Sciatic nerve (tissue), 2 donors: ENCODE measurements around the gene MYO1H. TPM values are rescaled to one million over a fixed set of nuclear protein-coding genes. Genes with fewer than 3 reads are reported as not detected.
"Not testable (repeated sequence)": the region's sequence is repeated elsewhere in the genome, so short reads cannot be mapped to it uniquely, and the experiment has no call there.

Source experiments
- ATAC-seq: fragments of 200-7000 bp; cut with Tn5 transposase; one replicate; pipeline ENCODE4 v1.9.1; 2020; ENCODE audit warnings: mild to moderate bottlenecking, moderate library complexity
- DNase-seq: peaks from one replicate; pipeline ENCODE4 v3.0.0-alpha.2; 2020; ENCODE audit warnings: low spot score
- intact Hi-C: fragments of 100-400 bp; cut with DNase I; formaldehyde crosslinking; loops from one replicate; pipeline ENCODE4 v1.14.2; 2022
- total RNA-seq: library from RNA; stranded (reverse); fragmentation: NEBNext Ultra II Directional; extraction: Animal tissue kit (Norgen Biotek cat#: 25700); gene quantifications from one replicate; pipeline ENCODE4 v1.2.1, GENCODE V29; 2021
- donor health status: DM: no; HTN: no; CAD: no.
- donor health status: DM: no; HTN: no; CAD: no.

Gene MYO1H
- total RNA-seq, 1 donor from 2014 or later, result not detected

GRCh38 chr12:109461846-109462756, 114.4 kb downstream of the MYO1H start:
- intact Hi-C loops, result no loop called here
- DNase-seq (peak; percentile 91), ATAC-seq (peak; percentile 96)

GRCh38 chr12:109462868-109463692, 115.4 kb downstream of the MYO1H start:
- peak; percentile 87 for ATAC-seq
- intact Hi-C loops, result no loop called here
- DNase-seq, result peak; percentile 83

GRCh38 chr12:109463756-109464155, 116.1 kb downstream of the MYO1H start:
- no peak for ATAC-seq
- no peak for DNase-seq
- intact Hi-C loops, result no loop called here

DNA sequence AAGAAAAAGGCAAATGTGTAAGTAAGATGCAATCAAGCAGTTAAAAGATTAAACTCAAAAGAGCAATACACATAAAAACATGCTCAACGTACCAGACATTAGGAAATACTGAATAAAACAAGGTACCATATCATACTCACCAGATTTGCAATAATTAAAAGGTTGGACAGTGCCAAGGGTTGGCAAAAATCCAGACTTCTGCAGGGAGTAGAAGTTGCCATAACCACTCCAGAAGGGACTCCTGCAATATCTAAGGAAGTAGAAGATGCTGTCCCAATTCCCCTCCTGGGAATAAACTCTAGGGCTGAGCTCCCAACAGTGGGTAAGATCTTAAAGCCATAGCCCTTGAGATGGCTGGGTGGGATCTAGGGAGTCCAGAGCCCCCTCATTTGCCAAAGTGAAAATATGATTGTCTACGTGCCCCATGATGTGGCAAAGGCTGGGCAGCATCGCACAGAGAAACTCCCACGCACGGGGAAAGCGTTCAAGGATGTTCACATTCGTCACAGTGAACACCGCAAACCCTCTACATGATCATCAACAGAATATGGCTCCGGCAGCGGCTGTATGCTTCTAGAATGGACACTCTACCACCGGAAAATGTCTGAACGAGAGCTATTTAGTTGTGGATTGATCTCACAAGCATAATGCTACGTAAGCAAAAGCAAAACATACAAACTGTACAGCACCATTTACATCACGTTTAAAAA, 117.1 kb downstream of the MYO1H start:
- DNase-seq, result no peak
- no peak for ATAC-seq
- intact Hi-C loops, result no loop called here

- intact Hi-C loops, result no loop called here
- DNase-seq (no peak), ATAC-seq (no peak)
These were observed 118.6 kb downstream of the MYO1H start for GRCh38 chr12:109466305-109466704.

DNA sequence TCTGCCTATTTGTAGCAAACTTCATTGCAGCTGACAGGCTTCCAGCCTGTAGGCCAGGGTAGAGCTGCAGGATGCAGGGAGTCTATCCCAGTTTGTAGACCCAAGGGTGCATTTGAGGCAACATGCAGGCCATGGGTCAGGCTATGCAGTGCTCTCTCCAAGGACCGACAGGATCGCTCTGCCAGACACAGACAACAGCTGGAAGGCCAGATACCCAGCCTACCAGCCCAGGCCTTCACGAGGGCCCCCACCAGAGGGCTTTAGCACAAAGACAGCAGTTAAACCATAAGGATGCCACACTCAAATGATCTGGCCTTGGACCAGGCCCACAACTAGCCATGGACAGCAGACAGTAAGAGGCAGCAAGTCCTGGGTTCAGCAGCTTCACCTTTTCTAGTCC, 119.1 kb downstream of the MYO1H start:
- ATAC-seq, result no peak
- no peak for DNase-seq
- intact Hi-C loops, result no loop called here

- no peak for ATAC-seq
- intact Hi-C loops, result no loop called here
- DNase-seq, result no peak
These were observed 120.4 kb downstream of the MYO1H start for GRCh38 chr12:109467978-109468676.

DNA sequence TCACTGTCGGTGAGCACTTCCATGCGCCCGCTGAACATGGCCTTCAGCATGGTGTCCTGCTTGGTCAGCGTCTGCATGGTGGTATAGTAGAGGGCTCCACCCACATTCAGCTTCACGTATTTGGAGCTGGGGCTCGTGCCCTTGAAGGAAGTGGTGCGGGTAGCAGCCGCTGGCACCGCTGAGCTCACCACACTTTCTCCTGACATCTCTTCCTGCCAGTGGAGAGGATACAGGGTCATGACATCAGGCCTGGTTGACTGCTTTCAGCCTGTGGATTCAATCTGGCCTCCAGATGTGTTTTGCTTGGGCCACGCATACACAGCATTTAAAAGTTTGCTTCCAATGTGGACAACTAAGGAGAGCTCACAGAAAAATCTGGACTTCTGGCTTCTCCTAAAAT, 121.8 kb downstream of the MYO1H start:
- peak; percentile 52 for ATAC-seq
- no peak for DNase-seq
- intact Hi-C loops, result no loop called here

- DNase-seq, result no peak
- intact Hi-C loops, result no loop called here
- ATAC-seq, result no peak
These were observed 125.3 kb downstream of the MYO1H start for GRCh38 chr12:109473006-109473405.

DNA sequence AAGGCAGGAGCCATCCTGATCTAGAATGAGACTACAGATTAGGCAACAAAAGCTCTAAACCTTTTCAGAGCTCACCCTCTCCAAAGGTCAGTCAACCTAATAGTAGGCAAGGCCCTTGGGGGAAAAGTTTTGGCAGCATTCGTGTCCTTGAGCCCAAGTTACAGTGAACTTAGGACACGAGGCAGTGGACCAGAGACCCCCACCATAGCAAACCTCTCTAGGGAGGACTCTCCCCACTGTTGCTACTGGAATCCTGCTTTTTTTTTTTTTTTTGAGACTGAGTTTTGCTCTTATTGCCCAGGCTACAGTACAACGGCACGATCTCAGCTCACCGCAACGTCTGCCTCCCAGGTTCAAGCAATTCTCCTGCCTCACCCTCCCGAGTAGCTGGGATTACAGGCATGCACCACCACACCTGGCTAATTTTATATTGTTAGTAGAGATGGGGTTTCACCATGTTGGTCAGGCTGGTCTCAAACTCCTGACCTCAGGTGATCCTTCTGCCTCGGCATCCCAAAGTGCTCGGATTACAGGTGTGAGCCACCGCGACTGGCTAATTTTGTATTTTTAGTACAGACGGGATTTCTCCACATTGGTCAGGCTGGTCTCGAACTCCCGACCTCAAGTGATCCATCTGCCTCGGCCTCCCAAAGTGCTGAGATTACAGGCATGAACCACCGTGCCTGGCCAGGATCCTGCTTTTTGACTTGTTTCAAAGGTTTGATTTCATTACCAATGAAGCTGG, 126.0 kb downstream of the MYO1H start:
- ATAC-seq, intact Hi-C loops, DNase-seq: not testable (repeated sequence)

DNA sequence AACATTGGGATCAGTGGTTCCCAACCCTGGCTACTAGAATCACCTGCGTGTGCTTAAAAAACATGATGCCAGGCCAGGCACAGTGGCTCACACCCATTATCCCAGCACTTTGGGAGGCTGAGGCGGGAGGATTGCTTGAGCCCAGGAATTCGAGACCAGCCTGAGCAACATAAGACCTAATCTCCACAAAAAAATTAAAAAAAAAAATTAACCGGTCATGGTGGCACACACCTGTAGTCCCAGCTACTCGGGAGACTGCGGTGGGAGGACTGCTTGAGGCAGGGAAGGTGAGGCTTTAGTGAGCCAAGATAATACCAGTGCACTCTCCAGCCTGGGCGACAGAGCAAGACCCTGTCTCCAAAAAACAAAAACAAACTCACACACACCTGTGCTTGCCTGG, 127.4 kb downstream of the MYO1H start:
- ATAC-seq (no peak), DNase-seq (no peak)
- intact Hi-C loops, result no loop called here

DNA sequence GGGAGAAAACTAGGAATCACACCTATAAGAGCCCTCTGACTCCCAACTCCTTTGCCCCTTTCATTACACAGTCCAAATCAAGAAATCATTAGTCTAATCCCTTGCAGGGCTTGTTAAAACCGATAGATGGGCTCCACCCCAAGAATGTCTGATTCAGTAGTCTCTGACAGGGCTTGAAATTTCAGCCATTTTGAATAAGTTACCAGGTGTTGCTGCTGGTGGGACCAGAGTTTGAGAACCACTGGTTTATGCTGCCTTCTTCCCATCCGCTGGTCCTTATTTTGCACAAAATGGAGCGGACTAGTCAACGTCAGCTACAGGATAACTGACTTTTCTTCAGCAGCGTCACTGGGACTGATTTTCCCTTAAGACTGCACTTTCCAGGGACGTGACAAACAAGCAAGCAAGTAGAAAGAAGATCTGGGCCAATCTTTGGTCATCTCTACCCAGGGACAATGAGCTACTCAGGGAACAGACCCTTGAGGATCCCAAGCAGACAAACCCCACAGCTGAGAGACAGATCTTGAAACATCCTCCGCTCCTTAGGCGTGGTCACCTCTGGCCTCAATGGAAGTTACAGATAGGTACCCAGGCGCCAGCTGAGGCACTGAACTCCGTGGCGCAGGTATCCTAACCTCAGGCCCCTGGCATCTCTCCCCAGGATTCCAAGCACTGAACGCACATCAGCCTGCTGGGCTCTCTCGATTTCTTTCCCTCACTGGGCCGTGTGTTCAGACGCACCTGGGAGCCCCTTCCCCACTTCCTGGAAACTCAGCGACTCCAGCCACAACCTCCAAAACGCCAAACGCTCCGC, 128.5 kb downstream of the MYO1H start:
- DNase-seq, result no peak
- intact Hi-C loops, result no loop called here
- ATAC-seq, result peak; percentile 4

DNA sequence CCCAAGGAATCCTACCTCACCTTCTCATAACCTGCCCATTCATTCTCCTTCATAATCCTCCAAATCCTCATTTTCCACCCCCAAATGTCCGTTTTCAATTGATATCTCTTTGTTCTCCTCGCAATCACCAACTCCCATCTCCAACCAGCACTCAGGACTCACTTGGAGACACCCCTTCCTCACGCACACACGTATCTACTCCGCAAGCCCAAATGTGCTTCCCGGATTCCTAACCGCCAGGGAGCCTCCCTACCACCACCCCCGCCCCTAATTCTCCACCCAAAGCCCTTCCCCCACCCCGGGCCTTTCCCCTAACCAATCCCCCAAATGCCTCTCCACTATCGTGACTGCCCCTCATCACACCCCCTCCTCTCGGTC, 129.1 kb downstream of the MYO1H start:
- intact Hi-C loops, result no loop called here

DNA sequence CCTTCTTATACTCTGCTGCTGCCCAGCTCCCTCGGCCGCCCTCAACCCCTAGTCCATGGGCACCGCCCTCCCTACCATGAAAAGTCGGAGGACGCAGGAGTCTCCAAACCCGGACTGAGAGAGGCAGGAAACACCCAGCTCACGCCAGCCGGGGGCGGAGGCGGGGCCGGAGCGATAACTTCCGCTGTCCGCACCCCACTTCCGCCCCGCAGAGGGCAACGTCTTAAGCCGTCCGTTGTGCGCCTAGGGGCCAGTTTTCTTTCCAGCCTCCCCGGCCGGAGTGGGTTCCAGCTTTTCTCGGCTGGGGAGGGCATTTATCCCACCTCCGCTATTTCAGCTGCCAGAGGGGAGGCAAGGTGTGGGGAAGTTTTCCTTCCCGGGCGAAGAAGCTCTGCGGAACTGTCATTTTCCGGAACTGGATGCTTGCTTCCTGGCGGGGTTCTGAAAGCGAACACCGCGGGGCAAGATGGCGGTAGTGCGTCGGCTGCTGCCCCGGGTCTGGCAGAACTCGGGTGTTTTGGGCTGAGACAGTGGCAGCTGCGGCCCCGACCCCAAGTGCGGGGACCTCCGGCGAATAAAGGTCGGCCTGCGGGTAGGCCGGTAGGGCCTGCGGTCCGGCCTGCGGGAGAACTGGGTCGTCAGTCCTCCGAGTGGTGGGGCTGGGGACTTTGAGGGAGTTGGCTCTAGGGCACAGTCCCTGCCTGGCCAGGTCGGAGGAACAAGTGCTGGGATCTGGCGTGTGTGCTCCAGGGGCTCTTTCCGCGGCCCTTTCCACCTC, 129.7 kb downstream of the MYO1H start, which contains the start of the genes KCTD10 and UBE3B:
Gene KCTD10, minus strand, starts transcription at position 116 of the 778 bp plus-strand sequence. Its CDS starts 38 bp downstream, at position 78.
Gene UBE3B, plus strand, starts transcription at position 450 of the 778 bp plus-strand sequence. CDS start 5,918 bp downstream, outside the sequence.
- DNase-seq, result peak; percentile 94
- ATAC-seq, result peak; percentile 99
- intact Hi-C loops, result no loop called here

More for the DNA sequence above, 129.1 kb downstream of the MYO1H start:
- DNase-seq (no peak), ATAC-seq (no peak)

DNA sequence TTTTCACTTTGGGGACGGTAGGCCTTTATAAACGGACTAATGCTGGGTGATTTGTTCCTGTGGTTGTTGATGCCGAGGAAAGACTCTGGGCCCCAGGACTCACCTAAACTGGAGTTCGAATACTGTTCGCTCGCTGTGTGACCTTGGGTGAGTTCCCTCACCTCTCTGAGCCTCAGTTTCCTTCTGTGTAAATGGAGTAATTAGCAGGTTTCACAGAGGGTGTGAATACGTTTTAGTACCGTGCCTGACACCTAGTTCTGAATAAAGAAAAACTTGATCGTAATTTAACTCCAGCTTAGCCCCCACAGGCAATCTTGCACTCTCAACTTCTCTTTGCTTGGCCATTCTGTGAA, 130.2 kb downstream of the MYO1H start:
- ATAC-seq, result no peak
- no peak for DNase-seq
- intact Hi-C loops, result no loop called here

- ATAC-seq (no peak), DNase-seq (no peak)
- intact Hi-C loops, result no loop called here
These were observed 132.1 kb downstream of the MYO1H start for GRCh38 chr12:109479761-109480160.
